Activated CD4-positive, alpha-beta T cell treated with anti-CD3 and anti-CD28 coated beads, Interleukin-2, amount 50 U/mL, for 4 hours (primary cell): ENCODE data around the gene BABAM2.

Experiments used
- DNase-seq, 2 experiments: peaks; one replicate each; pipeline ENCODE4 v3.0.0-alpha.2; 2020

The BABAM2 gene

DNA sequence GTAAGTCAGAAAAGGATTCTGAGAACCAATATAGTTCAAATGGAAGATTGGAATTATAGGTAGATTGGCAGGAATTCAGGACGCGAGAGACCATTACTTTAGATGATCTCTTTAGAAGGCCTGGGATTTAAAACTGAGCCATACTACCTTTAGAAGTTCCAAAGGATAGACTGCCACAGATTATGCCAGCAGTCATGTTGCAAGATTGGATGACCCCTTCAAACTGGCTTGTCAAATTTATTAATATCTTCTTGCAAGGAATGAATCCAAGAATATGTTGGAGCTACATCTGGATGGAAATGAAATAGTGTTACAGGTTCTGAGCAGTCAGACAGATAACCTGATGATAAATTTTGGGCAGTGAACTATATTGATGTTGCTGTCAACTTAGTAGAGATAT lies 22.0 kb downstream of the BABAM2 start:
- DNase-seq = no peak

DNA sequence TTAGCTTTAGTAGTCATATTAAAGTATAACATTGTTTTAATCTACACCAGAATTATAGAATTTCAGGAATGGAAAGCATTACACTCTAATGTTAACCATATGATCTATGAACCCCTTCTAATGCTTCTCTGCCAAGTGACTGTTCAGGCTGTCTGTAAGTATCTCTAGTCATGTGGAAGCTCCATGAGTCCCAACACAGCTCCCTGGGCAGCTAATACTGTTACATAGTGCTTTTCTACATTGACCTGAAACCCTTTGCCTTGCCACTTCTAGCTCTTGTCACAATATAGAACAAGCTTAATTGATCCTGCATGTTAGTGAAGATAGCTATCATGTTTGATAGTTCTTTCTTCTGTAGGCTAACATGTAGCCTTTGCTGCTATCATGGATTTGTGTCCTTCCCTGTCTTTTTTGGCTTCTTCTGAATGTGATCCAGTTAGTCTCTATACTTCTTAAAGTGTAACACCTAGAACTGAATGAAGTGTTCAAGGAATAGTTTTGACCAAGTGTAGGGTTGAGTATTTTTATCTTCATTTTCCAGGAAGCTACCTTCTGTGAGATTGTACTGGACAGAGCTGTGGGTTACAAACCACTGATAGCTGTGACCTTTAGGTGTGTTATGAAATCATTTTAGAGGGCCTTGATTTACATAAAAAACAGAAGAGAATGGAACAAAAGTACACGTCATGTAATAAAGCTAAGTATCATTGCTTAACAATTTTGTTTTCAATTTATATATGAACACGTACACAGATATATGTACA lies 23.7 kb downstream of the BABAM2 start:
- no peak for DNase-seq

DNA sequence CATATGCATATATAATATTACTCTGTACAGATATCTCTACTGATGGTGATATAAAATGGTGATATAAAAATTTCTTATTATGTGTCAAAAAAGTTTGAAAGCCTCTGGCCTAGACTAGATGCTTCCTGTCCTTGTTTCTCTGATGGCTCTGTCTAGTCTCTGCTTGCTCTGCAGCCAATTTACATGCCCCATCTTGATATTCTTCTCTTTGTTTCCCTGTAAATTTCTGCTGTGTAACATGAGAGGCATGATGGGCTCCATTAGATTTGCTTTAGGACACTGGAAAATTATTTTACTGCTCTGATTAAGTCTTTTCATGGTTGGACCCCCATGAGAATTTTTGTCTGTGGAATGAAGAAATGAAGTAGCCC lies 24.3 kb downstream of the BABAM2 start:
- DNase-seq = no peak

DNA sequence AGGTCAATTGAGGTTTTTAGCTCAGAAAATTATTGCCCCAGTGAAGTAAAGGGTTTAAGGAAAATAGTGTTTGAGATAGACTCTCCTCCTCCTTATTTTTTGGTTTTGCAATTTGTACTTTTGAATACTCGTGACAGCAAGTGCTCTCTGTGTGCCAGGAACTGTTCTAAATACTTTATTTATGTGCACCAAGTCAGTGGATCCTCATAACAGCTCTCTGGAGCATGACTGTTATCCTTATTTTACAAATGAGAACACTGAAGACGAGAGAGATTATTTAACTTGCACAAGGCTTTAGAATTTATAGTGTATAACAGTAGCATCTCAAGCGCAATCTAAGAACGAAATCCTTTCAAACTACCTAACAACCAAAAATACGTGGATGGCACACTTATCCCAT lies 24.7 kb downstream of the BABAM2 start:
- DNase-seq = no peak

DNA sequence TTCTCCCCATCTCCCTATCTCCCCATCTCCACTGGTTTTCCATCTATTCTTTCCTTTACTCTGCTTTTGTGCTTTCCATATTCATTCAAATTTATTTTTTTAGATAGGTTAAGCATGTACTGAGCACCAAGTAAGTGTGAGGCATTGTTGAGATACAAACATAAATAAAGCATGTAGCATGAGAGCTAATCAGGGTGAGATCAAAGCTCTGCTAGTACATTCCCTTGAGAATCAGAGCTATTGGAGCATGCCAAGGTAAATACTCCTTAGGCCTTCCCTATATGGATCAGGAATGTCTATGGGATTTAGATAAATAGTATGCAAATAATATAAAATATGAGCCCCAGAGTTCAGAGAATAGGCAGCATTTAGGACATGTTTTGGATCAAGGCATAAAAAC lies 25.3 kb downstream of the BABAM2 start:
- no peak for DNase-seq

DNA sequence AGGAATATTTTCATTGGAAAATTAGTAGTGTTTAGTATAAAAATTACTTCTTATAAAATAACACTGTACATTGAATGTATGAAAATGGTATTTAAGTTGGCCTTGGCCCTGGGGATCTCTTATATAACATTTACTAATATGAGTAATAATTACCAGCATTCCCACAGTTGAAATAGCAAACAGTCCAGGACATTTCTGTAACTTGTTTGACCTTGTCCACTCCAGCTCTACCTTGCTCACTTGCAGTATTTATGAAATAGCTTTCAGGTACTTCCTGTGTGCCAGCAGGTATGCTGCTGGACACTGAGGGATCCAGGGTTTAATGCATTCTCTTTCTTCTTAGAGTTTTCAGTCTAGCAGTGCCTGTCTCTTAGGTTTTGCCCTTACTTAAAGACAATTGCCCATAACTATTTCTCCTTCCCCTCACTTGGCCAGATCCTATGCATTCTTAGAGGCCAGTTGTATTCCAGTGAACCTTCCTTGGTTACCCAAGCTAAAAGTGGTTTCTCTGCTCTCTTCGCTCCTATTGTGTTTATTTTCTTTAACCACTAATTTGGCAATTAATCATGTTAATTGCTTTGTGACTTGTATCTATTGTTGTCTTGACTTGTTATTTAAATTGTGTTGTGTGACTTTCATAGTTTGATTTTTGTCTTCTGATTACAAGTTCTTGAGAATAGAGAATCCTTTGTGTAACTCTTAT lies 25.9 kb downstream of the BABAM2 start:
- no peak for DNase-seq

DNA sequence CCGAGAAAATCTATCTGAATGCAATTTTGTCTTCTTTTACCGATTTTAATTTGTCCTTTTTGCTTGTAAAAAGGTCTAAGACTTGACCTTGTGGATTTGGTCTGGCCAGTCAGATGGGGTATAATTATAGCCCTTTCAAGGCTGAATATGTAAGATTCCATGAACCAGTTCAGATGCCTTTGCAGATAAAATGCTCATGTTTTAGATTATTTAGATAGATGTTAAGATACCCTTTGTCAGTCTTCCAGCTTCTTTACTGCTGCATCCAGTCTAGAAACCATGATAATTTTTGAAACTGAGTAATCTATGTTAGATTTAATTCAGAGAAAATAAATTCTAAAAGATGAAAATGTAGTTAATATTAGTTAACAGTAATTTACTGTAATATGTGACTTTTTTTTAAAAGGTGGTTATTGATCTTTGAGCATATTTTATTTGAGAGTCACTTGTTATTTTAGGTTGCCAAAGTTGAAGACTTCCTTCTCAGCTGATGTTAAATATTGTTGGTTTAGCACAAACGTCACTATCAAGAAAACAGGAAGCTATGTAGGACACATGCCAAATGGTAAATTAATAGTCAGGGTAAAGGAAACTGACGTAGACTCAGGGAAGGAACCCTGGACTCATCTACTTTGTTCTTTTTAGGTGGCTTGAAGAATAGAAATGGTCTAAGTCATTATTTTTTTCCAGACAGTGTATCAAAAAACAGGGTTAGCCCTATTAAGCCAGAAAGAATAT lies 29.8 kb downstream of the BABAM2 start:
- no peak for DNase-seq

DNA sequence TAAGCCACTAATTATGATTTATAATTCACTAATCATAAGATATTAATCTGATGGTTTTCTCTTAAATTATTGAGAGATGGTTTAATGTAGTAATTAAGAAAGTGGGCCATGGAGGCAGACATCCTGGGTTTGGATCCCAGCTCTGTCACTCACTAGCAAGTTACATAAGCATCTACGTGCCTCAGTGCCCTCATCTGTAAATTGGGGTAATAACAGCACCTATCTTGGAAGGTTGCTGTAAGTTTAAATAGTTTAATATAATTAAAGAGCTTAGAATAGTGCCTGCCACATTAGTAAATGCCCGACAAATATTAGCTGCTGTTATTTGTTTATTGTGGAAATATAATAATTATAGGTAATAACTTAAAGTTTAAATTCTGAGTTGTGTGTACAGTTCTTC lies 30.9 kb downstream of the BABAM2 start:
- no peak for DNase-seq

DNA sequence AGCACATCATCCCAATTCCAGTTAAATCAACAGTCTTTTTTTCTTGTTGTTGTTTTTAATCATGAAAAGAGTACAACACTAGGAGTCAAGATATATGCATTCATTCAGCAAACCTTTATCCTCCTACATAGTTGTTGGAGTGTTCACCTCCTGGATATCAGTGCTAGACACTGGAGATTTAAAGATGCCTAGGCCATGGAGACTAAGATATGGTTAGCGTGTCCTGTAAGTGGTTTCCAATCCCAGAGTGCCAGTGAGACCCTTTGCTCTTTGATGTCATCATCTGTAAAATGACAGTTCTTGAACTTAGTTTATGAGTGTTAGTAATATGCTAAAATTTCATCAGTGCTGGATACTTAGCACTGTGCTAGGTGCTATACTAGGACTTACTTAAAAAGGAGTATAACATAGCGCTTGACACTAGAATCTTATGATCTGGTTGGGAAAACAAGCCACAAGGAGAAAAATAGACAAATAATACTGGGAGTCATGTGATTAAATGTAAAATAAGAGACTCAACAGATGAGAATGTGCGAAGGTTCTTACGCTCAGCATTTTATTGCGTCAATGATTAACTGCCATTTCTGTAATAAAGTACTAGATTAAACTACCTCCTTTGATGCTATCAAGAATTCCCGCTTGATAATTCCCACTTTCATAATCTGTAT lies 31.5 kb downstream of the BABAM2 start:
- DNase-seq = no peak

DNA sequence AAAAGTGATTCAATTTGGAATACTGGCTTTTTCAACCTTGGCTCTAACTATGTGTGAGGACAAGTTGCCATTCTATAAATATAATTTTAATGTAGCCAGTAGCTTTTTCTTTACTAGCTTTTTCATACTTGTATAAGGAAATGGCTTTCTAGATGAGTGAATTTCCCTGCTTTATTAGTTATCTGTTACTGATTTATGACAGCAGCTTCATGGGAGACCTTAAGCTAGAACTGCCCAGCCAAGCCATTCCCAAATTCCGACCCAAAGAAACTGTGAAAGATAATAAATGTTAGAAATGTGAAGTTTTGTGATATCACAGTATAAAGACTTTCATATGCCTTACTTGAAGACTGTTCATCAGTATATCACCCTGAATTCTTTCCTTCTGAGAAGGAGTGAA lies 32.3 kb downstream of the BABAM2 start:
- DNase-seq = no peak

DNA sequence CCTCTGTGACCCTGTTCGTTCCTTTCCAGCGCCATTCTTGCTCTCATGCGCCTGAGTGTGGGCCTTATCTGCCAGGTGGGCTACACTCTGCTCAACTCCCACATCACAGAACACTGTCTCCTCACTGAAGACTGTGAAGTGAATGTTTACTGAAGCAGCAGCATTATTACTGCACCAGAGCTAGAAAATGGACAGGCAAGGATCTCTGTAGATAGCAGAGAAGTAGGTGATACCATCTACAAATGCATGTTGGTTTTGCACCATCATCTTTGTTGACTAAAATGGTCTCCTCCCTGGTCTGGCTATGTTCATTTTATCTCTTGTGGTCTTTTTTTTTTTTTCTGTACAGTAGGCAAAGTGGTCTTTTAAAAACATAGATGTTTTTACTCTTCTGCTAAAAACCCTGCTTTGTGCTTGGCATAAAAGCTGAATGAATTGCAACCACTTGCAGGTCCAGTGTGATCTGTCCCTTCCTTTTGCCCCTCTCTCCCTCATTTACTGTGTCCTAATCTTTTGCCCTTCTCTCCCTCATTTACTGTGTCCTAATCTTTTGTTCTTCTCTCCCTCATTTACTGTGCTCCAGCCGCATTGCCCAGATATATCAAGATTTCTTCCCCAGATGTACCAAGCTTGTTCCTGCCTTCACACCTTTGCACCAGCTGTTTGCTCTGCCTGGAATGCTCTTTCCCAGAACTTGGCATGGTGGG lies 35.4 kb downstream of the BABAM2 start:
- no peak for DNase-seq

DNA sequence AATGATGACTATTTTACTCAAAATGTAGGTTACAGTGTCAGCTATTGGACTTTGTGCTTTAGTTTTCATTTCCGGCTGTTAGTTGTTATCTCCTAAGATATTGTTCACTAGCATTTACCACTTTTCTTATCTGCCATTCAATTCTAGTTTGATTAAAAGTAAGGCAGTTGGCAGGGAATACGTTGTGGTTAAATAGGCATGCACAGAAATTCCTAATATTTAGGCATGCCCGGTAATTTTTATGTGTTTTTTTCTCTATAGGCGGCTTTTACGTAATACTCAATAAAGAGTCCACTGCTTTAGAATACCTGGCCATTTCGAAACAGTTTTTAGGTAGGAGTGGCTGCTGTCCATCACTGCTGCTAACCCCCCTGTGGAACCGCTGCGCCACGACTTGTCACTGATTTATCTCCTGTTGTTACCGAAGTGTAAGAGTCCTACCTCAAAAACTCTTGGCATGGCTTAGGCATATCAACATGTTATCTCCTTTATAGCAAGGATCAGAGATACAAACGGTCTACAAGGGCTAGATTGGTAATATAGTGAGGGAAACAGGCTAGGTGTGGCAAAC lies 39.5 kb downstream of the BABAM2 start:
- DNase-seq = no peak

DNA sequence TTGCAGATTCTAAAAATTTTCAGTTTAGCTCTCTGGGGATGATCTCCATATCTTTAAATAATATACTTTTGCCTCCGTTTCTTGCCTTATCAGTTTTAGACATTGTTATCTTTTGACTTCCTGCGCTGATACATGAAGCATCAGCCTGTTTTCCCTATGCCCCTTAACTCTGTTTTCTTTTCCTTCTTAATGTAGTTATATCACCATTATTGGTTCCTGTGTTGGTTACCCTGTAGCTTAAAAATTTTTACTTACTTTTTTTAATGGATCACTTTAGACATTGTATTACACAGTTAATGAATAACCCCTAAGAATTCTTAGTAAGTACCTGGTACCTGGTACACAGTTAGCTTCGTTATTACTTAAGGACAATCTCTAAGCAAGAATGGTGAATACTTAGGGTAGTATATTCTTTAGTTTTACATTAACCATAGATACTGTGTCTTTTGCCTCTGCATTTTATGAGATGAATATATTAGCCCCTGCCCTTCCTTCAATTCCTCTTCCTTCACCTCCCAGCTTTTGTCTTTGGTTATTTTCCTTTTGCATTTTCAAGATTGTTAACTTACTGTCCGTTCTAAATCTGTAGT lies 40.9 kb downstream of the BABAM2 start:
- DNase-seq = no peak

DNA sequence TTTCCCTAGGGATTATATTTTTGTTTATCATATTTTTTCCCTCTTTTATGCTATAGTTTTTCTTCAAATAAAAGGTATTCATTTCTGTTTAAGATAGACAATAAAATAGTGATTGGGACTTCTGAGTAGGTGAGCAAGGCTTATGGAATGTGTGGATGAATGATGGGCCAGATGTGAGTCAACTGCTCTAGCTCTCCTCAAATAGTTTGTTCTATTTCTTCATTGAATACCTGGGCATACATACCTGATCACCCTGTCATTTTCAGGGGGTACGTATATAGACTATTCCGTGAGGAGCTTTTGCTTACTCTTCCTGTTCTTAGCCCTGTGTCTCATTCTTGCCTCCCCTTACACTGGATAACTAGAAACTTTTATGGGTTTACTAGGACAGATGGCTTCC lies 41.9 kb downstream of the BABAM2 start:
- no peak for DNase-seq

DNA sequence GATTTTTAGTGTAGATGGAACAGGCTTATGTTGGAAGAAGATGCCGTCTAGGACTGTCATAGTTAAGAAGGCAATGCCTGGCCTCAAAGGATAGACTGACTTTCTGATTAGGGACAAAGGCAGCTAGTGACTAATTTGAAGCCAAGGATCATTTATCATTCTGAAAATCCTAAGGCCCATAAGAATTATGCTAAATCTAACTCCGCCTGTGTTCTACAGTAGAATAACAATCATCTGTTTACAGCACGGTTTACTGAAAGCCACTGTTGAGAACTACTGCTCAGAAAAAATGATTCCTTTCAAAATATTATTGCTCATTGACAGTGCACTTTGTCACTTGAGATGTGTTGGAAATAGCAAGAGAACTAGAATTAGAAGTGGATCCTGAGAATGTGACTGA lies 44.5 kb downstream of the BABAM2 start:
- no peak for DNase-seq

DNA sequence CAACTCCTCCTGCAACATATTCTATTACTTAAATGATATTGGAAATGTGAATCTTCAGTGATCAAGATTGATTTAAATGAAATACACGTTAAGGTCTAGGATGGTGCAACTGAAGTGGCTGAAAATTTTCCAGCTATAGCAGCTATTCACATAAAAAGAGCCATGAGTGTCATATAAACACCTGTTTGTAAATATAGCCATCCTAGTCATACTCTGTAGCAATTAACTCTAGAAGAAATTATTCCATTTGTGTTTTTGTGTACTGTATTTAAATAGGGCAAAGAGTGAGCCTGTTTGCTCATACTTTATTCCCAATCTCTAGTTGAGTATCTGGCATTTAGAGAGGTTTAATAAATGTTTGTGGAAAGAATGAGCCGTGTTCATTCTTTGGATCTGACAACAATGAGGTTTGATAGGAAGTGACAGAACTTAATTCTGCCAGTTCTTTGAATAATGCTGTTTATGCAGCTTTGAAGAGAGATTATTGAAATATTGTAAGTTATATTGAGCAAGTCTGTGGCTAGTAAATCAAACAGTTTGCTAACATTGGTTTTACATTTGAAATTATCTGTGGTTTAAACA lies 49.7 kb downstream of the BABAM2 start:
- no peak for DNase-seq

DNA sequence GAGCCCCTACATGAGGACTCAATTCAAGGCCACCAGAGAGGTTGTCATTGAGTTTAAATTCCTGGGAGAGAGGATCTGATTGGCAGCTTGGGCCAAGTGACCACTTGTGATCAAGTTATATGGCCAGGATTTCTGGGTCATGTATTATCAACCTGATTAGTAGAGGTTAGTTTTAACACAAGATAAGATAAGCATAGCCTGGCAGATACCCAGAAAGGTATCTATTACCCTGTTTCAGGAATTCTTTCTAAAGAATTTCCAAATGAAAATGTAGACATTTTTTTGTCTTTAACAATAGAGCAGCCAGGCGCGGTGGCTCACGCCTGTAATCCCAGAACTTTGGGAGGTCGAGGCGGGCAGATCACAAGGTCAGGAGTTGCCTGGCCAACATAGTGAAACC lies 50.5 kb downstream of the BABAM2 start:
- DNase-seq = no peak

DNA sequence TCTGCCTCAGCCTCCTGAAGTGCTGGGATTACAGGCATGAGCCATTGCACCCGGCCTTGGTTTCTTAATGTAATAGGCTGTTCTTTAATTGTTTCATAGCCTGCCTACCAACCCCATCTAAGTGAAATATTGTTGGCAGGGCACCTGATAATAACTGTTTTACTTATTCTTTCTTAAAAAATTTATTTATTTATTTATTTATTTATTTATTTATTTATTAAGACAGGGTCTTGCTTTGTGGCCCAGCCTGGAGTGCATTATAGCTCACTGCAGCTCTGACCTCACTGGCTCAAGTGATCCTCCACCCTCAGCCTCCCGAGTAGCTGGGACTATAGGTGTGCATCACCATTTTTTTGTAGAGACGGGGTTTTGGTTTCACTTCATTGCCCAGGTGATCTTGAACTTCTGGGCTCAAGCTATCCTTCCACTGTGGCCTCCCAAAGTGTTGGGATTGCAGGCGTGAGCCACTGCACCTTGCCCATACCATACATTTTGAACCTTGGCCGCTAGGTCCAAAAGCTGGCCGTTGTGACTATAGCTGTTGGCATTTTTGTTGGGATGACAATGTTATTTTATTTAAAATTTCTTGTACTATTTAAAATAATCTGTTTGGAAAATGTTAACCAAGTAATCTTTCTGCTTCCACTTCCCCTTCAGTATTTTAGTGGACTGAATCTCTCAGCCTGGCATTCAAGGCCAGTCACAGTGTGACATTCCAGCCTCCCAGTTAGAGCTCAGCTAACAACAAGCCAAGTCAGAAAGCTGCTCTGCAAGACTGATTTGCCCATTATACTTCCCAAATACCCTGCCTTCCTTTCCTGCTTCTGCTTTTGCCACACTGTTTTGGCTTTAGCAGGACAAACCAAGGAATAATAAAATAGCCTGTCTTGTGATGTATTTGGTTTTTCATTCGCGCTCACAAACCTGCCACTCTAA lies 52.4 kb downstream of the BABAM2 start:
- no peak for DNase-seq

DNA sequence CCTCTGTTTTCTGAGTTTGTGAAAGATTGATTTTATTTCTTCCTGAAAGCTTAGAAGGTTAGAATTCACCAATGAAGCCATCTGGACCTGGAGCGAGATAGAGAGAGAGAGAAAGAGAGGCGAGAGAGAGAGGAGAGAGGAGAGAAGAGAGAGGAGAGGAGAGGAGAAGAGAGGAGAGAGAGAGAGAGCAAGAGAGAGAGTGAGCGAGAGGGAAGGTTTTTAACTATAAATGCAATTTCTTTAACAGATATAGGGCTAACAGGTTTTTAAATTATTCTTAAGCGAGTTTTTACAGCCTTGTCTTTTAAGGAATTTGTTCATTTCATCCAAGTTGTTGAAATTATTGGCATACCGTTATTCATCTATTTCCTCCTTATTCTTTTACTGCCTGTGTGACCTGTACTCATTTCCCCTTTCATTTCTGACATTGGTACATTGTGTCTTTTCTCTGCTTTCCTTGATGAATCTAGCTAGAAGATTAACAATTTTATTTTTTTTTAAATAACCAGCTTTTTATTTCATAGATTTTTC lies 56.1 kb downstream of the BABAM2 start:
- DNase-seq = no peak

DNA sequence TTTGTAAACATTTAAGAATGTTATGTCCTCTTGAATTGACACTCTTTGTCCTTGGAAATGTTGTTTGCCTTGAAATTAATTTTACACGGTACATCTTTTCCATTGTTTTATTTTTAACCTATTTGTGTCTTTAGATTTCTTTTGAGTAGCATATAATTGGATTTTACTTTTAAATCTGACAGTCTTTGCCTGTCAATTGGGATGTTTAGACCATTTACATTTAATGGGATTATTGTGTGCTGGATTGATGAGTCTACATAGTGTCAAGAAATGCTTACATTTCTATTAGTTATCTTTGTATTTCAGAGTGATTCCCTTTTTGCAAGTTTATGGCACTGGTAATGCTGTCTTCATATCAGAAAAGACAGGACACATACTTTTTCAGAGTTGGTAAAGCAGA lies 61.5 kb downstream of the BABAM2 start:
- no peak for DNase-seq
